NCI-H146 treated with DMSO at 0.1 percent for 48 hours (cell line): ENCODE measurements around the gene ISL2.
"Not testable (repeated sequence)": the region's sequence is repeated elsewhere in the genome, so short reads cannot be mapped to it uniquely, and the experiment has no call there.

Experiments used
- DNase-seq: peaks from one replicate; lab custom pipeline; 2025; ENCODE audit not compliant: unreplicated experiment; lab: John Stamatoyannopoulos, UW

The ISL2 gene

DNA sequence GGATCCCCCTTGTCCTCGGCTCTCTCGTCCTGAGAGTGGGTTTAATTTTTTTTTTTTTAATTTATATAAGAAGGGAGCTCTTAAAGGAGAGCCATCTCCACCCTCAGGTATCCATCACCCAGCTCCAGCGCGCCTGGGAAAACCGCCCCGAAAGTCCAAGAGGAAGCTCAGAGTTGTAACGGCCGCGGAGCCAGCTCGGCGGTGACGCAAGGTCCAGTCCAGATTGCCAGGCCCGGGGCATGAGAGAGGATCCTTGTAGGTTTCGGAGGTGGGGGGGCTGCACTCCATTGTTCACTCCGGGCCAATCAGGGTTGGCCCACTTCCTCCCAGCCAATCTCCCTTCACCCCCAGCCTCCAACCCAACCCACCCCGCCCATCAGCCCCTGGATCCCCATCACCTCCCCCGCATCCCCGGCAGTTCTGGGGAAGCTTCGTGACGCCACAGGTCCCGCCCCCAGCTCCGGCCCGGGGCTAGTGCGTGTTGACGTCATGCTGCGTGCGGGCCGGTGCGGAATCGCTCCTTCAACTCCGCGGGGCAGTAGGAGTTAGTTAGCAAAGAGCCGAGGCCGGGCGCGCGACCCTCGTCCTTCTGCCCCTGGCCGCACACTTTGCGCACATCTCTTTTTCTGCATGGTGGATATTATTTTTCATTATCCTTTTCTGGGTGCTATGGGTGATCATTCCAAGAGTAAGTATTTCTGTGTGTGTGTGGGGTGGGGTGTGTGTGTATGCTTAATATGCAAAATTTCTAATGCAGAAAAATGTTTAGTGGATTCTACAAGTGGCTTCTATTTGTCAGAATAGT lies at the start of gene ISL2:
TSS of gene ISL2 (plus strand) at position 520 of the 805 bp plus-strand sequence. CDS start at position 631, 111 bp downstream.
- no peak for DNase-seq

DNA sequence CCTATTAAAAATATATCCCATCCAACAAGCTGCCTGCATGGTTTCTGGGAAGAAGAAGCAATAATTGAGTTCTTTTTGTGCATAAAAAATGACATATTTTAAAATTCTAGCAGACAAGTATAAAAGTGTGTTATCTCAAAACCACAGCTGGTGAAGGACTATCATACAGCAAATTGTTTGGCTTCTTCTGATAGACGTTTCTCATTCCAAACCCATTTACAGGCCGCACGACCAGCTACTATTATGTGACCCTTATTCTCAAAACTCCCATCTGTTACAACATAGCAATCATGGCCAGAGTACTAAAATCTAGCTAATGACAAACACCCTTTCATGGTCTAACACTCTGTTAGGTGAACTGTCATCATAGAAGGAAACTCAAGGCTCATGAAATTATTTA lies 47.0 kb upstream of the ISL2 start:
- DNase-seq, result no peak

DNA sequence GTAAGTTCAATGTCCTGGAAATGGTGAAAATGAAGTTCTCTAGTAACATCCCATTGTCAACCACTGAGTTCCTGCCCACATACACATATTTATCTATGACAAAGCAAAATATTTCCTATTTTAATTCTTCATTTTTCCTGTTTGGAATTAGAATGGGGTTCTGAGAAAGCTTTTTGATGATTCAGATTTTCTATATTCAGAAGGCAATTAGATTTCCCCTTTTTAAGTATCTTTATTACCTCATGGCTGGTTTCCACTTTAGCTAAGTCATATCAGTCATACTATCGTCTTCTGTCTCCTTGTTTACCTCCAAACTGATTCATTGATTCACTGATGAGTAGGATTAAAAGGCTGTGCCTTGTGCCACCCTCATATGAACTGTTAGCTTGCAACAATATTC lies 43.2 kb upstream of the ISL2 start:
- no peak for DNase-seq

DNA sequence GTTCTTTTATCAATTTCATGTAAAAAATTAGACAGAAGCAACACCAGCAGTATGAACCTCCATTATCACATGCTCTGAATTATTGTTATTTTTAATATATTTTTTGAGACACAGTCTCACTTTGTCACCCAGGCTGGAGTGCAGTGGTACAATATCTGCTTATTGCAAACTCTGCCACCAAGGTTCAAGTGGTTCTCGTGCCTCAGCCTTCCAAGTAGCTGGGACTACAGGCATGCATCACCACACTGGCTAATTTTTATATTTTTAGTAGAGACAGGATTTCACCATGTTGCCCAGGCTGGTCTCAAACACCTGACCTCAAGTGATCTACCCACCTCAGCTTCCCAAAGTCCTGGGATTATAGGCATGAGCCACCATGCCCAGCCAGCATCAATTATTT lies 42.1 kb upstream of the ISL2 start:
- DNase-seq, result not testable (repeated sequence)

DNA sequence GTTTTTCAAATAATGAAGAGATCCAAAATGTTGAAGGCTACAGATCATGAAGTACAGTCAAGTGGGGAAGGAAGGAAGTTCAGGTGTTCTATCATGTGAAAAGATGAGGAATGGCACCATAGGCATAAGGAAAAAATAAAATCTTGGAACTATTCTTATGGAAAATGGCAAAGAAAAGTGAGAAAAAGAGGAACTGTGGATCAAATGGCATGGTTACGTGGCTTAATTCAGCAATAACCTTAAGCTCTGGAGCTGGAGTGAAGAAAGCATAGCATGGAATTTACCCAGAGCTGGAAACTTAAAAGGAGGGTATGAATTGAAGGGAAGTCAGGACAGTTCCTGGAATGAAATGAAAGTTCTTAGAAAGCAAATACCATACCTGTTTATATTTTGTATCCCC lies 39.7 kb upstream of the ISL2 start:
- no peak for DNase-seq

DNA sequence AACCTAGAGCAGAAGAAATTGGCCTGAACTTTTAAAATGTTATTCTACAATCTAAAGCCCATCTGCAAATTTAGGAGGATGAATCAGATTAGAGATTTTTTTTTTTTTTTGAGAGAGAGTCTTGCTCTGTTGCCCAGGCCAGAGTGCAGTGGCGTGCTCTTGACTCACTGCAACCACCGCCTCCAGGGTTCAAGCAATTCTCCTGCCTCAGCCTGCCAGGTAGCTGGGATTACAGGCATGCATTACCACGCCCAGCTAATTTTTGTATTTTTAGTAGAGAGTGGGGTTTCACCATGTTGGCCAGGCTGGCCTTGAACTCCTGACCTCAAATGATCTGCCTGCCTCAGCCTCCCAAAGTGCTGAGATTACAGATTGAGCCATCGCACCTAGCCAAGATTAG lies 38.6 kb upstream of the ISL2 start:
- DNase-seq, result not testable (repeated sequence)

DNA sequence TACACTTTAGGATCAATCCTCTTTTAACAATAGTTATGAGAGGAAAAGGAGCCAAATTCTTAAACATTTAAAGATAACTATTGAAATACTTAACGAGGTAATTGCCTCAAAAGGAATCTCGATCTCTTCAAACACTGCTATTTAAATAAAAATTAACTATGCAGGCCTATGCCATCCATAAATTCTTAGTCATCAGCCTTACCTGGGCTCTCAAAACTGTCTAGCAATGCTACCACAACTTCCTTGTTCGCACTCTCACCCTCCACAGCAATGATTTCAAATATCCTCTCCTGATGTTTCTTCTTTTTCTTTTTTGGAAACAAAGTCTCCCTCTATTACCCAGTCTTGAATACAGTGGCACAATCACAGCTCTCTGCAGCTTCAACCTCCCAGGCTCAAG lies 37.6 kb upstream of the ISL2 start:
- DNase-seq, result no peak

DNA sequence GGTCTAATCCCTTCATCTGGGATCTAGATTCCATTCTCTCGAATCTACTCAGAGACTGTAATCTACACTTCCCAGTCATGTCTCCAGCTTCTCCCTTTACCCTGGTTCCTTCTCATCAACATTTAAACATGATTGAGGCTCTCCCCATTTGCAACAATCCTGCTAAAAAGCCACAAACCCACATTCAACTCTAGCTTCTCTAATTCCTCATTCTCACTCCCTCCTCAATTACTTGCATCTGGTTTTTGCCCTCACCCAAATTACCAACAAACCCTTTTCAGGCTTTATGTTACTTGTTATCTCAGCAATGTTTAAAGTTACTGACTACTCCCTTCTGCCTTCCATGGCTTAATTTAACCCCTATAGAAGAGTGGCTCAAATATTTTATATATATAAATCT lies 36.8 kb upstream of the ISL2 start:
- DNase-seq, result no peak

DNA sequence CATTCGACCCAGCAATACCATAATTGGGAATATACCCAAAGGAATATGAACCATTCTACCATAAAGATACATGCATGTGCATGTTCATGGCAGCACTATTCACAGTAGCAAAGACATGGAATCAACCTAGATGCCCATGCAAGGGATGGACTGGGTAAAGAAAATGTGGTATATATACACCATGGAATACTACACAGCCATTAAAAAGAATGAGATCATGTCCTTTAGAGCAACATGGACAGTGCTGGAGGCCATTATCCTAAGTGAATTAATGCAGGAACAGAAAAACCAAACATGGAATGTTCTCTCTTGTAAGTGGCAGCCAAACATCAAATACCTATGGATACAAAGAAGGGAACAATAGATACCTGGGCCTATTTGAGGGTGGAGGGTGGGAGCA lies 32.7 kb upstream of the ISL2 start:
- no peak for DNase-seq

DNA sequence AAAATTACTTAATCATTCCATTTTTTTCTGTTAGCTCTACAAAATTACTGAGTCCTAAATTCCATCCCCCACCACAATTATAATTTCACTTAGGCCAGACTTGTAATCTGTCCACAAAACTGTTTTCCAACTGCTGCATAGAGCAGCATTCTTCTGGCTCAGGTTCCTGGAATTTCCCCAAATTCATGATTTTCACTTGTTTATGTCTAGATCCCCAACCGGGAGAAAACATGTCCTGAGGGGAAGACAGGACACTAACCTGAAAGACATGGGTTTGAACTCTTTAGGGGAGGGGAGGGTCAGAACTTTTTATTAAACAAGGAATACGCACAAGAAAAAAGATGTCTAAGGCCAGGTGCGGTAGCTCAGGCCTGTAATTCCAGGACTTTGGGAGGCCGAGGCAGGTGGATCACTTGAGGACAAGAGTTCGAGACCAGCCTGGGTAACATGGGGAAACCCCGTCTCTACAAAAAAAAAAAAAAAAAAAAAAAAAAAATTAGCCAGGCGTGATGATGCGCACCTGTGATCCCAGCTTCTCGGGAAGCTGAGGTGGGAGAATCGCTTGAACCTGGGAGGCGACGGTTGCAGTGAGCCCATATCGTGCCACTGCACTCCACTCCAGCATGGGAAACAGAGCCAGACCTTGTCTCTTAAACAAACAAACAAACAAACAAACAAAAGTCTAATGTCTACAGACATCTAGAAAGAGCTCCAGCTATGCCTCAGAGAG lies 26.8 kb upstream of the ISL2 start:
- no peak for DNase-seq

DNA sequence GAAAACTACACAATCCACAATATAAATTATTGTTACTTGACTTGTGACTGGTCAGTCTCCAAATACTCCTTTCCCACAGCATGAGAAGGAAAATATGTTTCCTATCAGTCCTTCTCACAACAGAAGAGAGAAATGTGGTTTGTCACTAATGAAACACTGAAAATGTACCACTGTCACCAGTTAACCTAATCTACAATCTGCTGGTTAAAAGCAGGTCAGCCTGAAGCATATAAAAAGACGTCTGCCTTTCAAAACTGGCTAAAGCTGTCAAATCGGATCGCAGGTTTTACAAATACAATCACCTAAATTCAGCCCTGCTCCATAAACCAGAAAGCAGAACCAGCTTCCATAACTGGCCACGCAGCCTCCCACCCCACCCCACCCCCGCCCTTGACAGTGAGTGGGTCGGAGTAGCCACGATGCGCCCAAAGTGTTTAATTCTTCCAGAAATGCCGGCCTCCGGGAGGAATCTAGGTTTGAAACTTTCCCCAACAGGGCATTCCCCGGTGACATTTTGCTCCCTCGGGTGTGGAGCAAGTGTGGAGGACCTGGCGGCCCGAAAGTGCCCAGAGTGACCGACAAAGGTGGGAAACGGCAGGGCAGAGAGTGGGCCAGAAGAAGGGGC lies 26.0 kb upstream of the ISL2 start:
- DNase-seq, result no peak

DNA sequence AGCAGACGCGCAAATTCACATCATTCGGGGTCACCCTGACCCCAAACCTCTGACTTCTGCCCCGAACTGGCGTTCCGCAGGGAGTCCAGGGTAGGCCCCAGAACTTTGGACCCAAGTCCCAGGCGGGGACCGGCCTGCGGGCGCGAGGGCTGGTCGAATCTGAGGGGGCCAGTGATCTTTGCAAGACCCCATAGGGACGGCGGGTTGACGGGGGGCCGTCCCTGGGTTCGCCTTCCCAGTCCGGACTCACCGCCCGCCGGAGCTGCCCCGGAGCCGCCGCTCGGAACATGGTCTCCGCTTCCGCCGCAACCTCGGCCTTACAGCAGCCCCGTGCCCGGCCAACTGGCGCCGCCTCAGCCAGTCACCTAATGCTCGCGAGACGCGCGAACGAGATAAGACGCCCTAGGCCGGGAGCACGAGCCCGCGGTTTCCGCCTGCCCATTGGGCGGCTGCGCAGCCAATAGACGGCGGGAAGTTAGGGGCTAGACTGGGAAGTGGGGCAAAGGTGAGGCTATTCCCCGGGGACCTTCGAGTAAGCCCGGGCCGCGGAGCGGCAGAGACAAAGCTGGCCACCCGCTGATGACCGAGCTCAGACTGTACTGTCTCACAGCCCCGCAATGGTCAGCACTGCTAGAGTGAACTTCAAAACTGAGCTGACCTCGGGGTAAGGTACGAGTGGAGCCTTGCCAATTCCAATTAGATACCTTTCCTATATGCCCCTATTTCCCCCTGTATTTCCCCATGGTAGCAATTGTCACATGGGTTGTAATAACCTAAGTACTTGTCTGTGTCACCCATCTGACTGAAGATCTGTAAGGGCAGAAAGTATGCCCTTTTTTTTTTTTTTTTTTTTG lies 25.2 kb upstream of the ISL2 start, which contains the start of gene ETFA:
TSS of gene ETFA (minus strand) at position 370 of the 854 bp plus-strand sequence. CDS start at position 289, 81 bp downstream.
- peak; percentile 79 for DNase-seq

DNA sequence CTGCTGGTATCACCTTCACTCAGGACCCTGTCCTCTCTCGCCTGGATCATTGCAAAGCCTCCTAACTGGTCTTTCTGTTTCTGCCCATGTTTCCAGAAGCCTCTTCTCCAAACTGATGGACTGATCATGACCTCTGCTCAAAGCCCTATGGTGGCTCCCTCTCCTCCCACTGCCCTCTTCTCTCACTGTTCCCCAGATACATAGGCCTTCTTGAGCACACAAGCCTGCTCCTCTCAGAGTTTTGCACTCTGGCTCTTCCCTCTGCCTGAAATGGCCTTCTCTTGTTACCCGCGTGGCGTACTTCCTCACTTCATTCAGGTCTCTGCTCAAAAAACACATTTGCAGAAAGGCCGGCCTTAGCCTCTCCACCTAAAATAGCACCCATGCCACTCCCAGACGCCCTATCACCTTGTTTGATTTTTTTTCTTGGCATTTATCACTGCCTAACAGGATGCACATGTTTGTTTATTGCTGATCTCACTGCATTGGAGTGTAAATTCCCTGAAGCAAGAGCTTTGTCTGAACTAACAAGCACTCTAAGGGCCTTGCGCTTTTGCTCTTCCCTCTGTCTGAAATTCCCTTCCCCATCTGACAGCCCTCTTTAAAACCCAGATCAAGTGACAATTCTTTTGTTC lies 23.9 kb upstream of the ISL2 start:
- no peak for DNase-seq

DNA sequence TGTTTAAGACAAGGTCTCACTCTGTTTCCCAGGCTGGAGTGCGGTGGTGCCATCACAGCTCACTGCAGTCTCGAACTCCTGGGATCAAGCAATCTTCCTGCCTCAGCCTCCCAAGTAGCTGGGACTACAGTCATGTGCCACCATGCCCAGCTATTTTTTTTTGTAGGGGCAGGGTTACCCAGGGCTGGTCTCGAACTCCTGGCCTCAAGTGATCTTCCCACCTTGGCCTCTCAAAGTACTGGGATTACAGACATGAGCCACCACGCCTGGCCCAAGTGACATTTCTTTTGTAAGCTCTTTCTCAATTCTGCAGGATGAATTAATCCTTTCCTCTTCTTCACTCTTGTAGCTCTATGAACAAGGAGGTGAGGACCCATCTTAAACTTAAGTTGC lies 23.4 kb upstream of the ISL2 start:
- not testable (repeated sequence) for DNase-seq

DNA sequence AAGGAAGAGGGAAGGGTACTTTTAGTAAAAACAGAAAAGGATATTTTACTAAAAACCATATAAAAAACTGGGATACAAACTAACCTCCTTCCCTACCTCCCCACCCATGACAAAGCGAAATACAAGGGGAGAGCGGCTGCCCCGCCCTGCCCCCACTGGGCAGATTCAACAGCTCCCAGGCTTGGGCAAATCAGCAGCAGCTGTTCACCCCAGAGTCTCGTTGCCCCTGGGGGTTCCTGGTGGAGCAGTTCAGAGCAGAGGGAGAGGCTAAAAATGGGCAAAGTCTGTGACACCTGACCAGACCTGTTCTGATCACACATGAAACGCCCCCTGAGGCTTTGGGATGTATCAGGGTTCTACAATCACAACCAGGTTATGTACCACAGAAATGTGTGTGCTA lies 22.8 kb upstream of the ISL2 start:
- no peak for DNase-seq

DNA sequence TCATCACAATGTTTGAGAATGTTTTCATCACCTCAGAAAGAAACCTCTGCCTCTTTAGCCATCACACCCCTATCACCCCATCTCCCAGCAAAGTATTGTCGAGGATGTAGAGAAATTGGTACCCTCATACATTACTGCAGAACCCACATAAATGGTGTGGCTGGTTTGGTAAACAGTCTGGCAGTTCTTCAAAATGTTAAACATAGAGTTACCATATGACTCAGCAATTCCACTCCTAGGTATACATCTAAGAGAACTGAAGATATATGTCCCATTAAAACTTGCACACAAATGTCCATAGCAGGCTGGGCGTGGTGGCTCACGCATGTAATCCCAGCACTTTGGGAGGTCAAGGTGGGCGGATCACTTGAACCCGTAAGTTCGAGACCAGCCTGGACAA lies 16.6 kb upstream of the ISL2 start:
- DNase-seq, result no peak

DNA sequence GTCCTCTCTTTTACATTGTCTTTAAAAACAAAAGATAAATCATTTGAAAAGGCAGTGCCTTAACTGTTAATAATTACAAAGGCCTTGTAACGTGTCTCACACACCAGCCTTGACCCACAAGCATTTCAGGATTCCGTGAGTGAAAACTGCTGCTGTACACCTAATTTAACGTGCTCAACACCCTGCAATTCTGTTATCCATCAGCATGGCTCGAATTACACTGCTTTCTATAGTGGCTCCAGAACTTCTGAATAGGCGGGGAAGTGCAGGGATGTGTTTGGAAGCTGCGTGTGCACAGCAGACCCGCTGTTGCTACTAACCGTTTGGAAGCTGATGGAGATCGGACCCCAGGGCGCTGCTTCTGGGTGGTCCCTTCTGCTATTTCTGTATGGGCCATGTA lies 15.4 kb upstream of the ISL2 start:
- no peak for DNase-seq

DNA sequence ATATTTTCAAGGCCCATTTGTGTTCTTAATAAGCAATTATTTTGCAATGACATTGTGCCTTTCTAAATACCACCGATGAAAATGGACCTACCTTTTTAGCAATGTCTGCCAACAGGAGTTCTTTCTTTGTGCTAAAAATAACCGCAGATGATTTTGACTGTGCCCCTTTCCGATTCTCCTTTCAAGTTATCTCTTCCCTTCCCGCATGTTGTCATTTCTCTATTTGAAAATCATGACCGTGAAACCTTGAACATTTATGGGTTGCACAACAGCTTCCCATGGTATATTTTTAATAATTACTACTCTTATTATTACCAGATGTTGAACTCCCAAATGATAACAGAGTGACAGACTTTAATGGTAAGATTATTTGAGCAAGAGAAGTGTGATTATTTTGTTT lies 15.0 kb upstream of the ISL2 start:
- DNase-seq, result no peak

DNA sequence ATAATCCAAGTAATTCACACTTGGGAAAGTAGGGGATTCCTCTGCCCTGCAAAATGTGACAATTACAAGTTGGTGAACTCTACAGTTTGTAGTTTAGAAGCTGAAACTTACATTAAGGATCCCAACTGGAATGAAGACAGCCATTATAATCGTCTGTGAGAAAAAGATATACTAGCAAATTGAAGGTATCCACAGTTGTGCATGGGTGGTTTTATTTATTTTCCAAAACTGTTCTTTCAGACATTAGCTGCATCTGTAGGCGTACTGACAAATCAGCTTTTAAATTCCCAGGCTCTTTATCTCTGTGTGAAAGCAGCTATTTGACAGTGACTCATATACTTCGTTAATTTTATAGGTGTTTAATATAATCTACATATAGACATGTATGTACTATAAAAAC lies 12.5 kb upstream of the ISL2 start:
- DNase-seq, result no peak

DNA sequence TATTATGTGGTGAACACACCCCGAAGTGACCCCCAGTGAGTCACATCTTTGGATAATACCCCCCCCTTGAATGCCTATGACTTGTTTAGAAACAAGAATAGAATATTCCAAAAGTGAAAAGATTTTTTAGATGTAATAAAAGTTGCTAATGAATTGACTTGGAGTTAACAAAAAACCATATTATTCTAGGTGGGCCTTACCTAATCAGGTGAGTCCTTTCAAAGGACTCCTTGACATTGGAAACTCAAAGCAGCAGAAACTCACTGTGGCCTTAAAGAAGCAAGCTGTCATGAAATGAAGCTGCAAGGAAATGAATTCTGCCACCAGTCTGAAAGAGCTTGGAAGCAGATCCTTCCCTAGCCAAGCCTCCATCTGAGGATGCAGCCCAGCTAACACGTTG lies 10.9 kb upstream of the ISL2 start:
- no peak for DNase-seq
